HepG2 (cell line): ENCODE measurements around the gene PATZ1. TPM values are rescaled to one million over a fixed set of nuclear protein-coding genes. Genes with fewer than 3 reads are reported as not detected.

Experiments
- ATF1 ChIP-seq: IDR thresholded peaks from 2 replicates; pipeline ENCODE4 v1.6.1; 2016; ENCODE audit warnings: mild to moderate bottlenecking, control low read depth
- ATF2 ChIP-seq: sonication (generic); formaldehyde crosslinking; IDR thresholded peaks from 2 replicates; pipeline ENCODE4 v1.4.0; 2020; ENCODE audit warnings: missing genetic modification reagents
- CHD4 ChIP-seq: fragments of 200-600 bp; sonication (generic); IDR thresholded peaks from 2 replicates; pipeline ENCODE4 v1.7.0; 2017; ENCODE audit warnings: mild to moderate bottlenecking, low read length, borderline replicate concordance
- CREB1 ChIP-seq, 2 experiments: fragments of 450-650 bp in 1 of 2; IDR thresholded peaks; 2 replicates each; pipeline ENCODE4 v1.6.1; 2016 to 2017; ENCODE audit warnings: control low read depth in 1 of 2, mild to moderate bottlenecking in 1 of 2, missing compliant biosample characterization in 1 of 2, missing genetic modification characterization in 1 of 2
- E2F2 ChIP-seq: sonication (generic); formaldehyde crosslinking; IDR thresholded peaks from 2 replicates; pipeline ENCODE4 v1.4.0; 2020; ENCODE audit warnings: missing genetic modification reagents, borderline replicate concordance
- FLYWCH1 ChIP-seq: sonication (generic); formaldehyde crosslinking; IDR thresholded peaks from 2 replicates; pipeline ENCODE4 v1.8.1; 2023; ENCODE audit warnings: mild to moderate bottlenecking, missing genetic modification reagents
- GFI1 ChIP-seq: sonication (generic); formaldehyde crosslinking; IDR thresholded peaks from 2 replicates; pipeline ENCODE4 v1.5.0; 2020; ENCODE audit warnings: missing genetic modification reagents, mild to moderate bottlenecking, borderline replicate concordance
- KLF9 ChIP-seq: IDR thresholded peaks from 2 replicates; pipeline ENCODE4 v1.6.1; 2016; ENCODE audit warnings: low read depth
- MAX ChIP-seq: IDR thresholded peaks from 2 replicates; pipeline ENCODE4 v1.6.1; 2012; ENCODE audit warnings: inconsistent platforms
- NFIB ChIP-seq: sonication (generic); formaldehyde crosslinking; IDR thresholded peaks from 2 replicates; pipeline ENCODE4 v1.9.0; 2021; ENCODE audit warnings: missing genetic modification reagents, mild to moderate bottlenecking, borderline replicate concordance
- NR0B2 ChIP-seq: sonication (generic); formaldehyde crosslinking; IDR thresholded peaks from 2 replicates; pipeline ENCODE4 v1.4.0; 2020; ENCODE audit warnings: mild to moderate bottlenecking, missing genetic modification reagents
- PRPF4 ChIP-seq: fragments of 200-400 bp; formaldehyde crosslinking; IDR thresholded peaks from 2 replicates; pipeline ENCODE4 v1.6.1; 2016; ENCODE audit warnings: low read length, low read depth; ENCODE audit not compliant: poor library complexity, severe bottlenecking
- SMARCC2 ChIP-seq: fragments of 450-650 bp; IDR thresholded peaks from 2 replicates; pipeline ENCODE4 v1.6.1; 2017; ENCODE audit warnings: antibody characterized with exemption, mild to moderate bottlenecking
- TBL1XR1 ChIP-seq: fragments of 150-350 bp; IDR thresholded peaks from 2 replicates; pipeline ENCODE4 v1.6.1; 2014; ENCODE audit warnings: borderline replicate concordance, low read length; ENCODE audit not compliant: partially characterized antibody
- XRCC5 ChIP-seq: fragments of 200-400 bp; formaldehyde crosslinking; optimal IDR thresholded peaks from 2 replicates; pipeline ENCODE3; 2017; ENCODE audit warnings: mild to moderate bottlenecking, low read length
- ZFX ChIP-seq: sonication (generic); formaldehyde crosslinking; IDR thresholded peaks from 2 replicates; pipeline ENCODE4 v1.4.0; 2020; ENCODE audit warnings: mild to moderate bottlenecking, low read depth, missing genetic modification reagents, moderate library complexity
- ZNF224 ChIP-seq: sonication (generic); formaldehyde crosslinking; IDR thresholded peaks from 2 replicates; pipeline ENCODE4 v1.5.0; 2020; ENCODE audit warnings: mild to moderate bottlenecking, missing genetic modification reagents
- ZNF225 ChIP-seq: sonication (generic); formaldehyde crosslinking; IDR thresholded peaks from 2 replicates; pipeline ENCODE4 v1.4.0; 2020; ENCODE audit warnings: mild to moderate bottlenecking, missing genetic modification reagents
- ZNF317 ChIP-seq: sonication (generic); formaldehyde crosslinking; IDR thresholded peaks from 2 replicates; pipeline ENCODE4 v1.5.0; 2020; ENCODE audit warnings: mild to moderate bottlenecking, missing genetic modification reagents
- ZNF652 ChIP-seq: IDR thresholded peaks from 2 replicates; pipeline ENCODE4 v1.6.1; 2016; ENCODE audit warnings: low read depth, borderline replicate concordance
- ZNF720 ChIP-seq: sonication (generic); formaldehyde crosslinking; IDR thresholded peaks from 2 replicates; pipeline ENCODE4 v1.4.0; 2020; ENCODE audit warnings: missing genetic modification reagents
- polyA plus RNA-seq, 8 experiments: library from polyadenylated mRNA; depleted of rRNA in 3 of 8; stranded (reverse) in 7 of 8; unstranded in 1 of 8; fragments of >200 nt; fragmentation: Illumina TruSeq in 4 of 8; extraction: Trizol in 4 of 8; gene quantifications; 2 replicates each; pipeline versions ENCODE4 v1.2.1 to v1.2.3, GENCODE V29; 2011 to 2016; ENCODE audit warnings: low read depth in 4 of 8, missing spikeins in 1 of 8, mixed read lengths in 1 of 8; ENCODE audit not compliant: insufficient read depth in 1 of 8
- total RNA-seq, 5 experiments: library from RNA; depleted of rRNA; stranded (reverse); fragments of >200 nt; fragmentation: Illumina TruSeq; extraction: Trizol; gene quantifications; 2 replicates each; pipeline ENCODE4 v1.2.3, GENCODE V29; 2016; ENCODE audit warnings: low read depth in 1 of 5
- TF ChIP-seq, protein P1 (sequence below): sonication (generic); formaldehyde crosslinking; IDR thresholded peaks from 2 replicates; pipeline ENCODE4 v1.5.0; 2020; ENCODE audit warnings: mild to moderate bottlenecking, missing genetic modification reagents, borderline replicate concordance
- TF ChIP-seq, protein P2 (sequence below): sonication (generic); formaldehyde crosslinking; IDR thresholded peaks from 2 replicates; pipeline ENCODE4 v1.8.0; 2022; ENCODE audit warnings: mild to moderate bottlenecking, missing genetic modification reagents, moderate library complexity

Gene PATZ1
- total and polyA plus RNA-seq, 2 of the 13 experiments (the other 11 are each of a cell fraction or from before 2014, with no cell fraction given) = 24.9 to 30.5 TPM

- TF ChIP-seq ATF2 (CRISPR knock-in tag) = no peak
- TF ChIP-seq CHD4 = no peak; the same call in 1 of the 2 replicates
- 0 out of 2 replicates have a peak, but pooled peaks have one; percentile 25 for TF ChIP-seq ATF1 (CRISPR knock-in tag)
- no peak for TF ChIP-seq XRCC5
- TF ChIP-seq CREB1 (IDR thresholded peaks at IDR 0.05) = no peak
- TF ChIP-seq CREB1 (CRISPR knock-in tag; IDR thresholded peaks at IDR 0.05) = no peak
- no peak for TF ChIP-seq KLF9
- TF ChIP-seq MAX = no peak
- no peak for TF ChIP-seq E2F2 (CRISPR knock-in tag)
- TF ChIP-seq NFIB = no peak
- TF ChIP-seq ZNF317 = no peak
- no peak for TF ChIP-seq NR0B2
- no peak for TF ChIP-seq ZNF652 (CRISPR knock-in tag)
- TF ChIP-seq GFI1 (CRISPR knock-in tag) = no peak
- no peak for TF ChIP-seq ZNF225 (CRISPR knock-in tag)
- no peak for TF ChIP-seq PRPF4
- no peak for TF ChIP-seq SMARCC2
- TF ChIP-seq, protein P1, sequence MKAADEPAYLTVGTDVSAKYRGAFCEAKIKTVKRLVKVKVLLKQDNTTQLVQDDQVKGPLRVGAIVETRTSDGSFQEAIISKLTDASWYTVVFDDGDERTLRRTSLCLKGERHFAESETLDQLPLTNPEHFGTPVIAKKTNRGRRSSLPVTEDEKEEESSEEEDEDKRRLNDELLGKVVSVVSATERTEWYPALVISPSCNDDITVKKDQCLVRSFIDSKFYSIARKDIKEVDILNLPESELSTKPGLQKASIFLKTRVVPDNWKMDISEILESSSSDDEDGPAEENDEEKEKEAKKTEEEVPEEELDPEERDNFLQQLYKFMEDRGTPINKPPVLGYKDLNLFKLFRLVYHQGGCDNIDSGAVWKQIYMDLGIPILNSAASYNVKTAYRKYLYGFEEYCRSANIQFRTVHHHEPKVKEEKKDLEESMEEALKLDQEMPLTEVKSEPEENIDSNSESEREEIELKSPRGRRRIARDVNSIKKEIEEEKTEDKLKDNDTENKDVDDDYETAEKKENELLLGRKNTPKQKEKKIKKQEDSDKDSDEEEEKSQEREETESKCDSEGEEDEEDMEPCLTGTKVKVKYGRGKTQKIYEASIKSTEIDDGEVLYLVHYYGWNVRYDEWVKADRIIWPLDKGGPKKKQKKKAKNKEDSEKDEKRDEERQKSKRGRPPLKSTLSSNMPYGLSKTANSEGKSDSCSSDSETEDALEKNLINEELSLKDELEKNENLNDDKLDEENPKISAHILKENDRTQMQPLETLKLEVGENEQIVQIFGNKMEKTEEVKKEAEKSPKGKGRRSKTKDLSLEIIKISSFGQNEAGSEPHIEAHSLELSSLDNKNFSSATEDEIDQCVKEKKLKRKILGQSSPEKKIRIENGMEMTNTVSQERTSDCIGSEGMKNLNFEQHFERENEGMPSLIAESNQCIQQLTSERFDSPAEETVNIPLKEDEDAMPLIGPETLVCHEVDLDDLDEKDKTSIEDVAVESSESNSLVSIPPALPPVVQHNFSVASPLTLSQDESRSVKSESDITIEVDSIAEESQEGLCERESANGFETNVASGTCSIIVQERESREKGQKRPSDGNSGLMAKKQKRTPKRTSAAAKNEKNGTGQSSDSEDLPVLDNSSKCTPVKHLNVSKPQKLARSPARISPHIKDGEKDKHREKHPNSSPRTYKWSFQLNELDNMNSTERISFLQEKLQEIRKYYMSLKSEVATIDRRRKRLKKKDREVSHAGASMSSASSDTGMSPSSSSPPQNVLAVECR (CRISPR knock-in tag) = peak; percentile 35; the same call in 1 of the 2 replicates
- no peak for TF ChIP-seq FLYWCH1
- TF ChIP-seq TBL1XR1 = no peak
- peak; percentile 54 for TF ChIP-seq ZFX (CRISPR knock-in tag)
- TF ChIP-seq ZNF720 = no peak
- TF ChIP-seq, protein P2, sequence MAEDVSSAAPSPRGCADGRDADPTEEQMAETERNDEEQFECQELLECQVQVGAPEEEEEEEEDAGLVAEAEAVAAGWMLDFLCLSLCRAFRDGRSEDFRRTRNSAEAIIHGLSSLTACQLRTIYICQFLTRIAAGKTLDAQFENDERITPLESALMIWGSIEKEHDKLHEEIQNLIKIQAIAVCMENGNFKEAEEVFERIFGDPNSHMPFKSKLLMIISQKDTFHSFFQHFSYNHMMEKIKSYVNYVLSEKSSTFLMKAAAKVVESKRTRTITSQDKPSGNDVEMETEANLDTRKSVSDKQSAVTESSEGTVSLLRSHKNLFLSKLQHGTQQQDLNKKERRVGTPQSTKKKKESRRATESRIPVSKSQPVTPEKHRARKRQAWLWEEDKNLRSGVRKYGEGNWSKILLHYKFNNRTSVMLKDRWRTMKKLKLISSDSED = no peak
- TF ChIP-seq ZNF224 (CRISPR knock-in tag) = no peak
Observed at GRCh38 chr22:31350410-31350863, 4.3 kb upstream of the PATZ1 start (continued).
